HG03095 (cell line): ENCODE results near the gene DTX1.
"Not testable (repeated sequence)": the region's sequence is repeated elsewhere in the genome, so short reads cannot be mapped to it uniquely, and the experiment has no call there.

Experiments
- ATAC-seq: cut with Tn5 transposase; IDR thresholded peaks from one replicate; pipeline ENCODE4 v1.9.1; 2021; ENCODE audit warnings: moderate library complexity; ENCODE audit not compliant: unreplicated experiment

The DTX1 gene

GRCh38 chr12:113111247-113111646, 54.7 kb downstream of the DTX1 start:
- no peak for ATAC-seq

GRCh38 chr12:113112043-113112899, 55.7 kb downstream of the DTX1 start:
- no peak for ATAC-seq

- ATAC-seq, result no peak
Measured at GRCh38 chr12:113113397-113113796, 56.9 kb downstream of the DTX1 start.

- ATAC-seq, result no peak
Measured at GRCh38 chr12:113114447-113115178, 58.1 kb downstream of the DTX1 start.

GRCh38 chr12:113115455-113116126, 59.1 kb downstream of the DTX1 start:
- ATAC-seq, result no peak

- ATAC-seq, result no peak
Measured at GRCh38 chr12:113116875-113117274, 60.3 kb downstream of the DTX1 start.

GRCh38 chr12:113117684-113118083, 61.2 kb downstream of the DTX1 start:
- ATAC-seq, result not testable (repeated sequence)

GRCh38 chr12:113118142-113118541, 61.6 kb downstream of the DTX1 start:
- ATAC-seq, result no peak

GRCh38 chr12:113119980-113120669, 63.6 kb downstream of the DTX1 start:
- no peak for ATAC-seq

GRCh38 chr12:113120670-113121370, 64.3 kb downstream of the DTX1 start:
- no peak for ATAC-seq

GRCh38 chr12:113127791-113128199, 71.3 kb downstream of the DTX1 start:
- ATAC-seq, result no peak

- ATAC-seq, result no peak
Measured at GRCh38 chr12:113128802-113129663, 72.5 kb downstream of the DTX1 start.

GRCh38 chr12:113129664-113130456, 73.3 kb downstream of the DTX1 start:
- no peak for ATAC-seq

- ATAC-seq, result no peak
Measured at GRCh38 chr12:113130457-113131135, 74.1 kb downstream of the DTX1 start.

GRCh38 chr12:113131556-113131955, 75.0 kb downstream of the DTX1 start:
- ATAC-seq, result no peak

- ATAC-seq, result no peak
Measured at GRCh38 chr12:113133036-113133435, 76.5 kb downstream of the DTX1 start.

GRCh38 chr12:113133666-113134065, 77.1 kb downstream of the DTX1 start:
- ATAC-seq, result no peak

GRCh38 chr12:113134071-113134470, 77.5 kb downstream of the DTX1 start:
- no peak for ATAC-seq
